Measurements from ENCODE around the gene UGT1A8. TPM values are rescaled to one million over a fixed set of nuclear protein-coding genes. Genes with fewer than 3 reads are reported as not detected.

The UGT1A8 gene
- total and polyA plus RNA-seq, 9 of the 15 experiments (the other 6 are each of a cell fraction or from before 2014, with no cell fraction given): 0.04 TPM; not detected in 8

DNA sequence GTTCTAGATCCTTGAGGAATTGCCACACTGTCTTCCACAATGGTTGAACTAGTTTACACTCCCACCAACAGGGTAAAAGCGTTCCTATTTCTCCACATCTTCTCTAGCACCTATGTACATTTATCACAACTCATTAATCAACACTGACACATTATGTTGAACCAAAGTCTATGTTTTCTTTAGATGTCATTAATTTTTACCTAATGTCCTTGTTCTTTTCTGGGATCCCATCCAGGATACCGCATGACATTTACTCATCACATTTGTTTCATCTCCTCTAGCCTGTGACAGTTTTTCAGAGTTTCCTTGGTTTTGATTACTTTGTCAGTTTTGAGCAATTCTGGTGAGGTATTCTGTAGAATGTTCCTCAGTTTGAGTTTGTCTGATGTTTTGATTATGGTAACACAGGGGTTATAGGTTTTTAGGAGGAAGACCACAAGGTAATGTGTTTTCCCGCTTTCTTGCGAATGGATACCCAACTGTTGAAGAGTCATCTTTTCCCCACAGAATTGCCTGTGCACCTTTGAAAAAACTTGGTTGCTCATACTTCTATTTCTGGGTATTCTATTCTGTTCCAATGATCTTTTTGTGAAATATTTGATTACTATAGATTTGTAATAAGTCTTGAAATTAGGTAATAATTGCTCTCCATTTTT, 51.3 kb downstream of the UGT1A8 start:
- Histone ChIP-seq H3K79me2 (ENCODE audit: control insufficient read depth, insufficient read depth, low read length) (no peaks in the 10 kb centered on the region), H3K9me3 (replicated peaks; ENCODE audit: control insufficient read depth, insufficient read depth, low read depth, low read length) (no peaks in the 10 kb centered on the region), H3K4me1 (replicated peaks in 1 of 2; ENCODE audit: control insufficient read depth in 2 of 2, insufficient read depth in 2 of 2, low read length in 2 of 2) (no peaks in the 10 kb centered on the region), H3K9ac (ENCODE audit: insufficient read depth in 1 of 2, low read depth in 2 of 2, low read length in 2 of 2) (no peak overlapping the region), H3K27ac (ENCODE audit: extremely low read depth, low read depth, low read length) (no peak overlapping the region), H3K4me2 (ENCODE audit: insufficient read depth, low read length) (no peak overlapping the region), H4K20me1 (replicated peaks; ENCODE audit: control insufficient read depth, insufficient read depth, low read length) (no peaks in the 10 kb centered on the region), H2AFZ (ENCODE audit: low read depth, low read length) (no peak overlapping the region), H3K9me1 (ENCODE audit: control insufficient read depth, insufficient read depth, low read length) (no peaks in the 10 kb centered on the region), H3K27me3 (ENCODE audit: control insufficient read depth in 2 of 2, insufficient read depth in 2 of 2, low read length in 2 of 2) (no peaks in the 10 kb centered on the region), H3K36me3 (ENCODE audit: control insufficient read depth, insufficient read depth, low read length) (no peaks in the 10 kb centered on the region), H3K4me3 (no peak overlapping the region)
- BruUV-seq (replicated peaks): no TSS peak
- DNase-seq (ENCODE audit: extremely low read depth in 1 of 4, low spot score in 3 of 4) (no peak), ATAC-seq (no peak), FAIRE-seq (no peak)
- intact Hi-C loops (cut with micrococcal nuclease): no loop called here
- in situ Hi-C loops (cut with MboI): no loop called here
- TF ChIP-seq MTA1 (IDR thresholded peaks at IDR 0.05; ENCODE audit: borderline replicate concordance) (no peak), MEIS2 (IDR thresholded peaks at IDR 0.05; ENCODE audit: partially characterized antibody) (peak; percentile 23), ZNF12 (CRISPR knock-in tag; IDR thresholded peaks at IDR 0.05) (no peak), RBFOX2 (IDR thresholded peaks at IDR 0.05; ENCODE audit: low read depth, low read length) (no peak), SREBF1 (IDR thresholded peaks at IDR 0.05; ENCODE audit: borderline replicate concordance, low read depth, low read length) (no peak), TSC22D4 (tag; IDR thresholded peaks at IDR 0.05) (no peak)
- TF ChIP-seq, protein P1, sequence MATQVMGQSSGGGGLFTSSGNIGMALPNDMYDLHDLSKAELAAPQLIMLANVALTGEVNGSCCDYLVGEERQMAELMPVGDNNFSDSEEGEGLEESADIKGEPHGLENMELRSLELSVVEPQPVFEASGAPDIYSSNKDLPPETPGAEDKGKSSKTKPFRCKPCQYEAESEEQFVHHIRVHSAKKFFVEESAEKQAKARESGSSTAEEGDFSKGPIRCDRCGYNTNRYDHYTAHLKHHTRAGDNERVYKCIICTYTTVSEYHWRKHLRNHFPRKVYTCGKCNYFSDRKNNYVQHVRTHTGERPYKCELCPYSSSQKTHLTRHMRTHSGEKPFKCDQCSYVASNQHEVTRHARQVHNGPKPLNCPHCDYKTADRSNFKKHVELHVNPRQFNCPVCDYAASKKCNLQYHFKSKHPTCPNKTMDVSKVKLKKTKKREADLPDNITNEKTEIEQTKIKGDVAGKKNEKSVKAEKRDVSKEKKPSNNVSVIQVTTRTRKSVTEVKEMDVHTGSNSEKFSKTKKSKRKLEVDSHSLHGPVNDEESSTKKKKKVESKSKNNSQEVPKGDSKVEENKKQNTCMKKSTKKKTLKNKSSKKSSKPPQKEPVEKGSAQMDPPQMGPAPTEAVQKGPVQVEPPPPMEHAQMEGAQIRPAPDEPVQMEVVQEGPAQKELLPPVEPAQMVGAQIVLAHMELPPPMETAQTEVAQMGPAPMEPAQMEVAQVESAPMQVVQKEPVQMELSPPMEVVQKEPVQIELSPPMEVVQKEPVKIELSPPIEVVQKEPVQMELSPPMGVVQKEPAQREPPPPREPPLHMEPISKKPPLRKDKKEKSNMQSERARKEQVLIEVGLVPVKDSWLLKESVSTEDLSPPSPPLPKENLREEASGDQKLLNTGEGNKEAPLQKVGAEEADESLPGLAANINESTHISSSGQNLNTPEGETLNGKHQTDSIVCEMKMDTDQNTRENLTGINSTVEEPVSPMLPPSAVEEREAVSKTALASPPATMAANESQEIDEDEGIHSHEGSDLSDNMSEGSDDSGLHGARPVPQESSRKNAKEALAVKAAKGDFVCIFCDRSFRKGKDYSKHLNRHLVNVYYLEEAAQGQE (IDR thresholded peaks at IDR 0.05; ENCODE audit: borderline replicate concordance): no peak
- TF ChIP-seq, protein P1 (CRISPR knock-in tag; IDR thresholded peaks at IDR 0.05; ENCODE audit: low read depth): no peak
- TF ChIP-seq, protein P2, sequence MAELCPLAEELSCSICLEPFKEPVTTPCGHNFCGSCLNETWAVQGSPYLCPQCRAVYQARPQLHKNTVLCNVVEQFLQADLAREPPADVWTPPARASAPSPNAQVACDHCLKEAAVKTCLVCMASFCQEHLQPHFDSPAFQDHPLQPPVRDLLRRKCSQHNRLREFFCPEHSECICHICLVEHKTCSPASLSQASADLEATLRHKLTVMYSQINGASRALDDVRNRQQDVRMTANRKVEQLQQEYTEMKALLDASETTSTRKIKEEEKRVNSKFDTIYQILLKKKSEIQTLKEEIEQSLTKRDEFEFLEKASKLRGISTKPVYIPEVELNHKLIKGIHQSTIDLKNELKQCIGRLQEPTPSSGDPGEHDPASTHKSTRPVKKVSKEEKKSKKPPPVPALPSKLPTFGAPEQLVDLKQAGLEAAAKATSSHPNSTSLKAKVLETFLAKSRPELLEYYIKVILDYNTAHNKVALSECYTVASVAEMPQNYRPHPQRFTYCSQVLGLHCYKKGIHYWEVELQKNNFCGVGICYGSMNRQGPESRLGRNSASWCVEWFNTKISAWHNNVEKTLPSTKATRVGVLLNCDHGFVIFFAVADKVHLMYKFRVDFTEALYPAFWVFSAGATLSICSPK (IDR thresholded peaks at IDR 0.05; ENCODE audit: borderline replicate concordance): no peak
- CTCF ChIA-PET (ENCODE audit: low intra/inter-chr PET ratio): no interaction called here
- POLR2A ChIA-PET: no interaction called here
- WGBS (ENCODE audit: insufficient coverage, low coverage, missing lambda C conversion rate): 7% methylated on average over 4 of the region's 4 CpGs
